T-cell (primary cell): ENCODE results near the gene ASTN1. TPM values are rescaled to one million over a fixed set of nuclear protein-coding genes. Genes with fewer than 3 reads are reported as not detected.

Experiments used
- ATAC-seq, 4 experiments: fragments of 200-7000 bp in 3 of 4; fragments of 150-1000 bp in 1 of 4; cut with Tn5 transposase; replicated peaks in 1 of 4; 1 replicate in 3 of 4; 2 replicates in 1 of 4; pipeline ENCODE4 v1.10.0; 2021; ENCODE audit warnings: moderate library complexity in 3 of 4, mild to moderate bottlenecking in 2 of 4, moderate number of reproducible peaks in 1 of 4
- CTCF ChIA-PET, 2 donors: fragments of 300-600 bp; sonication (Branson Sonifier 250); formaldehyde crosslinking; loops; one replicate each; lab custom pipeline; 2022; ENCODE audit warnings: antibody characterized with exemption in 2 of 2; lab: Charles Lee
- POLR2A ChIA-PET, 2 donors: fragments of 300-600 bp; sonication (Branson Sonifier 250); formaldehyde crosslinking; loops; one replicate each; lab custom pipeline; 2022; ENCODE audit warnings: antibody characterized with exemption in 2 of 2; lab: Charles Lee
- DNase-seq, 35 experiments: peaks; one replicate each; pipeline versions ENCODE4 v3.0.0 to v3.0.0-alpha.2; 2013 to 2023
- H3K27ac ChIP-seq: one replicate; pipeline ENCODE4 v1.5.1; 2013; ENCODE audit warnings: low read length
- H3K27me3 ChIP-seq, 2 experiments: replicated peaks in 1 of 2; 1 replicate in 1 of 2; 2 replicates in 1 of 2; pipeline versions ENCODE4 v1.6.1 to v1.7.0; 2013; ENCODE audit warnings: low read length in 1 of 2, mixed read lengths in 1 of 2; ENCODE audit not compliant: control insufficient read depth in 2 of 2, insufficient read depth in 2 of 2; ENCODE audit errors: extremely low read depth in 1 of 2
- H3K36me3 ChIP-seq, 2 donors: 1 replicate in 1 of 2; 2 replicates in 1 of 2; pipeline versions ENCODE4 v1.6.1 to v1.7.0; 2013; ENCODE audit warnings: low read length in 1 of 2; ENCODE audit not compliant: control insufficient read depth in 2 of 2, insufficient read depth in 1 of 2; ENCODE audit errors: extremely low read depth in 1 of 2
- H3K4me1 ChIP-seq, 2 experiments: 1 replicate in 1 of 2; 2 replicates in 1 of 2; pipeline versions ENCODE4 v1.6.1 to v1.7.0; 2013; ENCODE audit warnings: low read length in 2 of 2, mixed read lengths in 1 of 2; ENCODE audit not compliant: insufficient read depth in 2 of 2, control insufficient read depth in 1 of 2; ENCODE audit errors: extremely low read depth in 1 of 2
- H3K4me3 ChIP-seq, 2 donors: 1 replicate in 1 of 2; 2 replicates in 1 of 2; pipeline versions ENCODE4 v1.5.1 to v1.7.0; 2013; ENCODE audit warnings: mild to moderate bottlenecking in 2 of 2, low read length in 1 of 2, moderate library complexity in 1 of 2; ENCODE audit not compliant: control insufficient read depth in 1 of 2; ENCODE audit errors: extremely low read depth in 1 of 2
- H3K9me3 ChIP-seq: 2 replicates; pipeline ENCODE4 v1.7.0; 2013
- H3K27ac Mint-ChIP-seq, 2 donors: one replicate each; pipeline ENCODE4 v1.8.0; 2020 to 2021; ENCODE audit warnings: mild to moderate bottlenecking in 2 of 2, mixed read lengths in 2 of 2
- H3K27me3 Mint-ChIP-seq, 2 donors: one replicate each; pipeline ENCODE4 v1.8.0; 2021 to 2022; ENCODE audit warnings: mixed read lengths in 2 of 2
- H3K36me3 Mint-ChIP-seq: one replicate; pipeline ENCODE4 v1.8.0; 2021; ENCODE audit warnings: mixed read lengths
- H3K4me1 Mint-ChIP-seq, 3 donors: one replicate each; pipeline ENCODE4 v1.8.0; 2020 to 2022; ENCODE audit warnings: mixed read lengths in 3 of 3, mild to moderate bottlenecking in 1 of 3
- H3K4me3 Mint-ChIP-seq, 3 donors: one replicate each; pipeline ENCODE4 v1.8.0; 2020 to 2022; ENCODE audit warnings: mild to moderate bottlenecking in 3 of 3, mixed read lengths in 3 of 3, moderate library complexity in 3 of 3
- H3K9me3 Mint-ChIP-seq, 3 donors: one replicate each; pipeline ENCODE4 v1.8.0; 2020 to 2022; ENCODE audit warnings: mixed read lengths in 3 of 3
- WGBS: methylation state at CpG from one replicate; pipeline ENCODE4 v1.1.5; 2013; ENCODE audit warnings: missing lambda C conversion rate; ENCODE audit not compliant: insufficient coverage; 5-methylcytosine and 5-hydroxymethylcytosine counted together
- total RNA-seq, 35 experiments: library from RNA in 6 of 35; stranded (reverse) in 6 of 35; fragments of 120-200 nt in 1 of 35; gene quantifications; one replicate each; pipeline versions ENCODE4 v1.2.1 to v1.2.4 and lab custom pipeline; 2013 to 2026

Gene ASTN1
- total RNA-seq, 5 donors from 2014 or later (not counting 1 experiment from before 2014, with no cell fraction given), result 0.06 TPM; not detected in 4

- CTCF ChIA-PET, result no interaction called here
- H3K9me3 Mint-ChIP-seq, result no peaks in the 10 kb centered on the region
- Histone ChIP-seq H3K4me3 (no peak overlapping the region), H3K9me3 (no peaks in the 10 kb centered on the region), H3K36me3 (no peaks in the 10 kb centered on the region), H3K27me3 (peaks cover 15 to 26% of the 10 kb centered on the region in 2 experiments), H3K27ac (no peak overlapping the region), H3K4me1 (no peaks in the 10 kb centered on the region)
- no peaks in the 10 kb centered on the region for H3K36me3 Mint-ChIP-seq
- no peak overlapping the region for H3K4me3 Mint-ChIP-seq
- ATAC-seq, result no peak
- POLR2A ChIA-PET, result no interaction called here
- no peak for DNase-seq
- H3K27ac Mint-ChIP-seq, result no peak overlapping the region
- H3K4me1 Mint-ChIP-seq, result peaks cover 0 to 5% (median 0%) of the 10 kb centered on the region in 3 donors
- H3K27me3 Mint-ChIP-seq, result peaks cover 8 to 14% of the 10 kb centered on the region in 2 donors
- WGBS, result 5% methylated on average over 2 of the region's 8 CpGs
These were observed 7.1 kb upstream of the ASTN1 start for GRCh38 chr1:177171536-177172123.

- Mint-ChIP-seq H3K27ac (no peak within 1 kb of the TSS), H3K9me3 (no peaks in the 10 kb centered on the region), H3K4me3 (no peak within 1 kb of the TSS), H3K27me3 (peaks cover 8 to 14% of the 10 kb centered on the region in 2 donors), H3K4me1 (peaks cover 0 to 5% (median 0%) of the 10 kb centered on the region in 3 donors), H3K36me3 (no peaks in the 10 kb centered on the region)
- ChIA-PET POLR2A (no interaction called here), CTCF (interaction anchor here in 1 of 2 donors (0.7 kb wide), 1 partner anchor 1212 kb away, joined by 4 read pairs; no protein-coding TSS in a partner anchor)
- Histone ChIP-seq H3K4me1 (no peaks in the 10 kb centered on the region), H3K4me3 (no peak within 1 kb of the TSS), H3K36me3 (no peaks in the 10 kb centered on the region), H3K27me3 (peaks cover 15 to 27% of the 10 kb centered on the region in 2 experiments), H3K9me3 (no peaks in the 10 kb centered on the region), H3K27ac (no peak within 1 kb of the TSS)
- DNase-seq, result no peak
- ATAC-seq, result no peak
- 10% methylated on average over 34 of the region's 49 CpGs for WGBS
These were observed 6.4 kb upstream of the ASTN1 start, which contains the start of gene BRINP2 for GRCh38 chr1:177170756-177171535. TSS of gene BRINP2 (plus strand) at chr1:177170958. CDS start at chr1:177229877, 58,919 bp downstream.

GRCh38 chr1:177165069-177165439, 542 bp upstream of the ASTN1 start:
- H3K4me1 Mint-ChIP-seq, result peaks cover 3 to 6% (median 3%) of the 10 kb centered on the region in 3 donors
- Histone ChIP-seq H3K9me3 (no peaks in the 10 kb centered on the region), H3K36me3 (no peaks in the 10 kb centered on the region), H3K27me3 (peaks cover 12 to 14% of the 10 kb centered on the region in 2 experiments), H3K4me1 (no peaks in the 10 kb centered on the region), H3K27ac (no peak overlapping the region), H3K4me3 (no peak overlapping the region)
- DNase-seq, result no peak
- no CpG with 5 or more reads among the region's 9 CpGs for WGBS
- ATAC-seq, result no peak
- no peak overlapping the region for H3K4me3 Mint-ChIP-seq
- H3K27ac Mint-ChIP-seq, result no peak overlapping the region
- H3K9me3 Mint-ChIP-seq, result peaks cover 0 to 13% (median 13%) of the 10 kb centered on the region in 3 donors
- CTCF ChIA-PET, result no interaction called here
- peaks cover 25 to 27% of the 10 kb centered on the region in 2 donors for H3K27me3 Mint-ChIP-seq
- POLR2A ChIA-PET, result no interaction called here
- H3K36me3 Mint-ChIP-seq, result no peaks in the 10 kb centered on the region

- Mint-ChIP-seq H3K4me1 (peaks cover 3 to 6% (median 3%) of the 10 kb centered on the region in 3 donors), H3K36me3 (no peaks in the 10 kb centered on the region), H3K27me3 (peaks cover 25 to 27% of the 10 kb centered on the region in 2 donors), H3K4me3 (no peak overlapping the region), H3K27ac (no peak overlapping the region), H3K9me3 (peaks cover 0 to 13% (median 13%) of the 10 kb centered on the region in 3 donors)
- no peak overlapping the region for H3K27ac ChIP-seq
- H3K27me3 ChIP-seq, result peaks cover 7 to 14% of the 10 kb centered on the region in 2 experiments
- WGBS, result 6% methylated on average over 11 of the region's 15 CpGs
- no peak for ATAC-seq
- CTCF ChIA-PET, result no interaction called here
- no peak for DNase-seq
- H3K4me1 ChIP-seq, result no peaks in the 10 kb centered on the region
- H3K9me3 ChIP-seq, result no peaks in the 10 kb centered on the region
- no peak overlapping the region for H3K4me3 ChIP-seq
- no peaks in the 10 kb centered on the region for H3K36me3 ChIP-seq
- POLR2A ChIA-PET, result no interaction called here
These were observed 600 bp downstream of the ASTN1 start for GRCh38 chr1:177163844-177164379.

GRCh38 chr1:177162243-177162642, 2.3 kb downstream of the ASTN1 start:
- Histone ChIP-seq H3K27me3 (peaks cover 7 to 14% of the 10 kb centered on the region in 2 experiments), H3K9me3 (no peaks in the 10 kb centered on the region), H3K4me1 (no peaks in the 10 kb centered on the region), H3K4me3 (no peak overlapping the region), H3K36me3 (no peaks in the 10 kb centered on the region), H3K27ac (no peak overlapping the region)
- Mint-ChIP-seq H3K27ac (no peak overlapping the region), H3K4me1 (peaks cover 3 to 6% (median 3%) of the 10 kb centered on the region in 3 donors), H3K27me3 (peaks cover 25 to 27% of the 10 kb centered on the region in 2 donors), H3K36me3 (no peaks in the 10 kb centered on the region), H3K4me3 (no peak overlapping the region), H3K9me3 (peaks cover 0 to 13% (median 13%) of the 10 kb centered on the region in 3 donors)
- ChIA-PET POLR2A (no interaction called here), CTCF (no interaction called here)
- no peak for DNase-seq
- WGBS, result 80% methylated on average over 1 of the region's 2 CpGs
- ATAC-seq, result no peak

- DNase-seq (no peak), ATAC-seq (no peak)
- CTCF ChIA-PET, result no interaction called here
- Mint-ChIP-seq H3K4me3 (no peak overlapping the region), H3K36me3 (no peaks in the 10 kb centered on the region), H3K9me3 (peaks cover 4 to 11% (median 4%) of the 10 kb centered on the region in 3 donors), H3K27me3 (no peaks in the 10 kb centered on the region), H3K27ac (no peak overlapping the region), H3K4me1 (no peaks in the 10 kb centered on the region)
- no peak overlapping the region for H3K27ac ChIP-seq
- POLR2A ChIA-PET, result no interaction called here
- no peak overlapping the region for H3K4me3 ChIP-seq
- no peaks in the 10 kb centered on the region for H3K9me3 ChIP-seq
- H3K4me1 ChIP-seq, result no peaks in the 10 kb centered on the region
- no peaks in the 10 kb centered on the region for H3K27me3 ChIP-seq
- no CpG with 5 or more reads among the region's 2 CpGs for WGBS
- no peaks in the 10 kb centered on the region for H3K36me3 ChIP-seq
These were observed 18.0 kb downstream of the ASTN1 start for GRCh38 chr1:177146499-177146898.
